IPS-18c (cell line): ENCODE measurements around the gene MPP2.
"Not testable (repeated sequence)": the region's sequence is repeated elsewhere in the genome, so short reads cannot be mapped to it uniquely, and the experiment has no call there.

ENCODE experiments used
- H3K4me3 ChIP-seq: 2 replicates; pipeline ENCODE4 v1.7.0; 2013; ENCODE audit warnings: low read depth, mild to moderate bottlenecking, low read length, moderate library complexity; ENCODE audit not compliant: insufficient read depth
- H3K9me3 ChIP-seq: one replicate; pipeline ENCODE4 v1.6.1; 2013; ENCODE audit warnings: mild to moderate bottlenecking, low read length, moderate library complexity; ENCODE audit not compliant: control insufficient read depth, insufficient read depth

The MPP2 gene

DNA sequence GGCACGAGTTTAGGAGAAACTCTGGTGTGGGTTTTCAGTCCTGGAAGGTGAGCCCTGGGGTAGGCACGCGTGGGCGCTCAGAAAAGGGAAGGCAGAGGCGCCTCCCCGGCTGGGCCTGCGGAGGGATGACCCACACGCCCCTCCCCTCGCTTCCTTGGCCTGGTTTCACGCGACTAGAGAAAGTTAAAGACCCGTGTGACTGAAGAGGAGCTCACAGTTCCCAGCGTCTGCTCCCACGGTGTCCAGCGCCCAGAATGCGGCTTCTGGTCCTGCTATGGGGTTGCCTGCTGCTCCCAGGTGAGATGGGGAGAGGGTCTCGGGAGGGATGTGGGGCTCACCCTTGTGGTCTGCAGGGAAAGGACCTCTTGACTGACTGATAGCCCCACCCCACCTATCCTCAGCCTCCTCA, 60.4 kb downstream of the MPP2 start, which contains the start of gene CD300LG:
CD300LG (plus strand) TSS at position 214 of the 409 bp plus-strand sequence; CDS start at position 255, 41 bp downstream.
- H3K4me3 ChIP-seq, result no peak within 1 kb of the TSS; the same call in 1 of the 2 replicates
- no peaks in the 10 kb centered on the region for H3K9me3 ChIP-seq

DNA sequence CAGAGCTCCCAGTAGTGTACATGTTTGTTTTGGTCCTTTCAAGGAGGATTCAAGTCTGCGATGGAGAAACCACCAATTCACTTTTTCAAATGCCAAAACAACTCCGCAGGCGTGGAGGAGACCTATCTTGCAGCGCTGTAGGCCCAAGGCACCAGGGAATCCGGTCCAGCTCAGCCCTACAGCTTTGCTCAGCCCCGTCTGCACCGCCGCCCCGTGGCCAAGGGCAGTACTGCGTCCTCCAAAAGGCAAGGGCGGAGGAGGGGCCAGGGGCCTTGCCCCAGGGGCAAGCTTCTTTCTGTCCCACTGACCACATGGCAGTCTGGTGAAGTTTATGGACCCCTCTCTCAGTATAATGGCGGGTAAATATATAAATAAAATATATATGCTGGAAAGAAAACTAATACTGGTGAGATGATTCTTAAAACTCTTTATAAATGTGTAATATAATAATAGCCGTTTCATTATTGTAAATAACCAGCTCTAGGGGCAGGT, 61.1 kb downstream of the MPP2 start:
- H3K9me3 ChIP-seq, result no peaks in the 10 kb centered on the region
- H3K4me3 ChIP-seq, result no peak overlapping the region

GRCh38 chr17:43845766-43846165, 61.6 kb downstream of the MPP2 start:
- H3K9me3 ChIP-seq, result no peaks in the 10 kb centered on the region

GRCh38 chr17:43844241-43844640, 63.1 kb downstream of the MPP2 start:
- Histone ChIP-seq H3K9me3 (no peaks in the 10 kb centered on the region), H3K4me3 (no peak overlapping the region)

More at GRCh38 chr17:43845766-43846165, 61.6 kb downstream of the MPP2 start:
- no peak overlapping the region for H3K4me3 ChIP-seq

GRCh38 chr17:43842975-43843325, 64.4 kb downstream of the MPP2 start:
- H3K9me3 ChIP-seq, result no peaks in the 10 kb centered on the region
- H3K4me3 ChIP-seq, result no peak overlapping the region

GRCh38 chr17:43842091-43842974, 65.0 kb downstream of the MPP2 start:
- H3K4me3 ChIP-seq, H3K9me3 ChIP-seq: not testable (repeated sequence)

- no peak overlapping the region for H3K4me3 ChIP-seq
Measured at GRCh38 chr17:43841282-43841681, 66.1 kb downstream of the MPP2 start.

DNA sequence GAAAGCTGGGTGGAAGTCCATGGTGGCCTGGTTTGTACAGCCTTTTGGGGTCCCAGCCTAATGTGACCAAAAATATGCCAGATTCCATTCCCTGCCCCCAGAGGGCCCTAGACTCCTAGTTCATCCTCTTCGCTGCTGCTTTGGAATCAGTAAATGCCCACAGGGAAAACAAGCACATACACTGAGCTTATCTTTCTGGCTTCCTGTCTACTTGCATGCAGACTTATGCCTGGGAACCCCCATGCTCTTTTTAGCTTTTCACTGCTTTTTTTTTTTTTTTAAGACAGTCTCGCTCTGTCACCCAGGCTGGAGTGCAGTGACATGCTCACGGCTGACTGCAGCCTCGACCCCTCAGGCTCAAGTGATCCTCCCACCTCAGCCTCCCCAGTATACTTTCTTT, 66.5 kb downstream of the MPP2 start:
- Histone ChIP-seq H3K9me3 (no peaks in the 10 kb centered on the region), H3K4me3 (no peak overlapping the region)

More at GRCh38 chr17:43841282-43841681, 66.1 kb downstream of the MPP2 start:
- no peaks in the 10 kb centered on the region for H3K9me3 ChIP-seq

- Histone ChIP-seq H3K9me3 (no peaks in the 10 kb centered on the region), H3K4me3 (no peak overlapping the region)
Measured at GRCh38 chr17:43839670-43840108, 67.6 kb downstream of the MPP2 start.

DNA sequence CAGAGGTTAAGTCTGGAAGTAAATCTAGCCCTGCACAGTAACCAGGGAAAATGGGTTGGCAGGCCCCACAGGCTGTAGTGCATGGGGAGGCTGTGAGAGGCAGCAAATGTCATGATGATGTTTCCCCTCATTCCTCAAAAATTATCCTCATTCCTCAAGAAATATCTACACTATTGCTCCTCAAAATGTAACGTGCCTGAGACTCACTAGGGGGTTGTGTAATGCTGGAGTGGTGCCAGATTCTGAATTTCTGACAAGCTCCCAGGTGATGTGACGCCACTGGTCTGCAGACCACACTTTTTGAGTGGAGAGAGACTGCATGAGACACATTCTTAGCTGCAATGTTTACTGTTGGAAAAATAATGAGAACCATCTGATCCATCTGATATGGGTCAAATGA, 73.2 kb downstream of the MPP2 start:
- Histone ChIP-seq H3K9me3 (no peaks in the 10 kb centered on the region), H3K4me3 (no peak overlapping the region; the same call in 1 of the 2 replicates)

DNA sequence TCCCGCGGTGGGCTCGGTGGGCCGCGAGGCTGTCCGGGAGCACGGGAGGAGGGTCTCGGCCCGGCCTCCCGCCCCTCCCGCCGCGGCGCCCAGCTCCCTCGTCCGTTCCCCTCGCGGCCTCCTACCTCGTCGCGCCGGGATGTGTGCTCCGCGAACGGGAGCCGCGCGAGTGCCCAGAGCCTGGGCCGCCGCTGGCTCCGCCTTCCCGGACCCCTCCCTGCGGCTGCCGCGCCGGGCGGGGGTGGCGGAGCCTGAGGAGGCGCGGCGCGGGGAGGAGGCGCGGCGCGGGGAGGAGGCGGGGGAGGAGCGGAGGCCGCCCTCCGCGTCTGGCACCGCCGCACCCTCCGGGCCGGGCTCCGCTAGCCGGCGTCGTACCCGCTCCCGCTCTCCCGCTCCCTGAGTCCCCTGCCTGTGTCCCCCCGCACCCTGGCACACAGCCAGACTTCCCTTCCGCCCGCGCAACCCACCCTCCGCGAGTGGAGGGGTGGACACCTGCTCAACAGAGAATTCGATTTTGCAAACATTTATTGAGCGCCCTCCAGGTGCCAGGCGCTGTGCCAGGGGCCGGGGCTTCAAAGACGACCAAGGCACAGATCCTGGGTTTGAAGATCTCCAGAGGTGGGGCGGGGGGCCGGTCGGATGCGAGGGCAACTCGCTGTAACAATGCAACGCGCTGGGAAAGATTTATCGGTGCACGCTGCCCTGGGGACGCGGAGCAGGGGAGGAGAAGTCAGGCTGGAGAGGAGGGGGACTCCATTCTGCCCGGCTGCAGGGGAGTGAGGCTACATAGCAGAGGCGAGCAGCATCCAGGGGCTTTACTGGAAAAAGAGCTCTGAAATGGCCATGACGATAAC, 74.1 kb downstream of the MPP2 start, which contains the start of gene MPP3:
MPP3 (minus strand) TSS at position 171 of the 854 bp plus-strand sequence. CDS start 1,240 bp downstream, outside the sequence.
- Histone ChIP-seq H3K4me3 (peak within 1 kb of the TSS; percentile 73), H3K9me3 (no peaks in the 10 kb centered on the region)

DNA sequence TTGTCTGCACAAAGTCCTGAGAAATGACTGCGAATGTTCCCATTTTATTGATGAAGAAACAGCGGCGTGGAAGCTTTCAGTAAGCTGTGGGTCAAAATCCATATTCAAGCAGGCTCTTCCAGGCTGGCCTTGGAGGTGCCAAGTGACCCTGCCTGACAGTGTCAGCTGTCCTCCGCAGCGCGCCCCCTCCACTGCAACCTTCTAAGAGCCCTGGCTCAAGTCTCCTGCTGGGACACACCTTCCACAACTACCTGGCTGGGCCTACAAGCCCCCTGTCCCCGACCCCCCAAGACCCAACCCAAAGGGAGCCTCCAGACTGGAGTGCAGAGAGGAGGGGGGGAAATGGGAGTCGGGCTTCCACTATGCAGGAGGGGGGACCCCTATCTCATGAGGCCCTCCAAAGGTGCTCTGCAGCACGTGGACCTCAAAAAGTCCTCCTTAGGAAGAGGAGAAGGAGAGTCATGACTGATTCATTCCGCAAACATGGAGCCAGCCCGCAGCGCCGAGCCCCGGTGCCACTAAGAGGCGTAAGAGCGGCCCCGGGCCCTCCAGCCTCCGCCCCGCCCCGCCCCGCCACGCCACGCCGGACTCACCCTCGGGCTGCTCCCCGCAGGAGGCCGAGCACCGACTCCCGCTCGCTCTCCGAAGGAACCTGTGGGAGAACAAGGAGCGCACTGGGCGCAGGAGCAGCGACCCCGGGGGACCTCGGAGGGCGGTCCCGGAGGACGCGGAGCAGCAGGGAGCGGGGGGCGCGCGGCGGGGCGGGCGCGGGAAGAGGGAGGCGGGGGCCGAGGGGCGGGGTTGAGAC, 75.0 kb downstream of the MPP2 start:
- Histone ChIP-seq H3K4me3 (peak overlapping the region; percentile 56), H3K9me3 (no peaks in the 10 kb centered on the region)

DNA sequence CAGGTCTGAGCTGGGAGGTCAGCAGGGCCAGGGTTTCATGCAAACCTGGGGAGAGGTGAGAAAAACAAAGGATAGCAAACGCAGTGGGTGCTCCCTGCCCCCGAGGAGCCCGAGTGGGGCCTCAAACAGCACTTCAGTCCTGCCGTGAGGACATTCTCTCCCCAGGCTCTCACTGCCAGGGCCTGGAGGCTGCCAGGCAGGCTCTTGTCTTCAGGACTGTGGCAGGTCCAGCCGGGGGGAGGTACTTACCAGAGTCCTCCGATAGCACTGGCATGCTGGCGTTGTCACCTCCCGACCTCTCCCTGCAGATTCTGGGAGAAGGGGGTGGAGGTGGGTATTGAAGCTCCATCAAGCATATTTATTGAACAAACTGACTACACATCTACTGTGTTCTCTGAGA, 75.7 kb downstream of the MPP2 start:
- H3K4me3 ChIP-seq, result no peak overlapping the region

GRCh38 chr17:43830510-43831140, 76.7 kb downstream of the MPP2 start:
- H3K4me3 ChIP-seq, result no peak overlapping the region
- no peaks in the 10 kb centered on the region for H3K9me3 ChIP-seq

More for the DNA sequence above, 75.7 kb downstream of the MPP2 start:
- no peaks in the 10 kb centered on the region for H3K9me3 ChIP-seq

DNA sequence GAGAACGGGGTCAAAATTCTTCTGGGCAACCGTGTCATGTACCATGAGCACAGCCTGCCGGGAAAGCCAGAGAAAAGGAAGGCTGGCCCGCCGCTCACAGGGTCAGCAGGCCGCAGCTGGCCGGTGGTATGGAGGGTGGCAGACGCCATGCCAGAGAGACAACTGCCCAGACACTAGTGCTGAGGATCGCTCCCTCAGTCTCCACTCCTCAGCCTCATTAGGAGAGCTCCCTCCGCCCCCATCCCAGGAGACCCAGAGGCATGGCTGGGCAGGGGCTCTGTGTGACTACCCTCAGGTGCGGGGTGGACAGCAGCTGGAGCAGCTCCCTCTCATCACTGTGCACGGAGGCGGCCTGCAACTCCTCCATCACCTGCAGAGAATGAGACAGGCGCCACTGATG, 77.6 kb downstream of the MPP2 start:
- H3K4me3 ChIP-seq, result no peak overlapping the region
- no peaks in the 10 kb centered on the region for H3K9me3 ChIP-seq

DNA sequence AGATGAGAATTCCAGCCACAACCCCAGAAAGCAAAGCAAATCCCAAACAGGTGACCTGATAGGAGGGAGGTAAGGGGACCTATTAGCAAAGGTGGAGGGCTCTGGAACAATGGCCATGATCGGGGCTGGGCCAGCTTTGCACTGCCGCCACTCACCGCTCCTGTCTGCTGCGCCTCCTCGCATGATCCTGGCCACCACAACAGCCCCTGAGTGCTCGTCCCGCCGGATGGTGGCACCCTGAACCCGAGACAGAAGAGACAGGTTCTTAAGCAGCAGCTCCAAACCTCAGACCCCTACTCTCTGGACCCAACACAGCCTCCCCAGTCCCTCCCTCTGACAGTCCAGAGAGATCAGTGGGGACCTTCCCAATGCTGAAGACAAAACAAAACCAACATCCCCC, 79.7 kb downstream of the MPP2 start:
- no peaks in the 10 kb centered on the region for H3K9me3 ChIP-seq
- H3K4me3 ChIP-seq, result no peak overlapping the region
